ENCODE data around the gene CEL.

CEL gene

DNA sequence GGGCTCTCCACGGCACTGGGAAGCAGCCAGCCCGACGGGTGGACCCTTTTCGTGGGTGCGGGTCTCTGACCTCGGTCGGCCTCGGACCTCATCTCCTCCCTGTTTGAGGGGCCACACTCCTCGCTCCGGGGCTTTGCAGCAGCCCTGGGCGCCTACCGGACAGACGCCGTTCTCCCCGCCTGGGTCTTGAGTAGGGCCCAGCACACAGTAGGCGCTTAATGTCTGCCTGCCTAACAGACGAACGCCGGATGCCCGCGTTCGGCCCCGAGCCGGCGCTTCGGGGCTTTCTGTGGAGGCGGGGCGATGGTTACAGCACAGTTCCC is 31.8 kb upstream of the CEL start:
- no peak for DNase-seq (ENCODE audit: low read depth)
- H3K4me3 ChIP-seq (ENCODE audit: low read depth, low read length), result peak overlapping the region; percentile 99
- TF ChIP-seq MYC (IDR thresholded peaks at IDR 0.05; ENCODE audit: low read depth, low read length), result no peak

DNA sequence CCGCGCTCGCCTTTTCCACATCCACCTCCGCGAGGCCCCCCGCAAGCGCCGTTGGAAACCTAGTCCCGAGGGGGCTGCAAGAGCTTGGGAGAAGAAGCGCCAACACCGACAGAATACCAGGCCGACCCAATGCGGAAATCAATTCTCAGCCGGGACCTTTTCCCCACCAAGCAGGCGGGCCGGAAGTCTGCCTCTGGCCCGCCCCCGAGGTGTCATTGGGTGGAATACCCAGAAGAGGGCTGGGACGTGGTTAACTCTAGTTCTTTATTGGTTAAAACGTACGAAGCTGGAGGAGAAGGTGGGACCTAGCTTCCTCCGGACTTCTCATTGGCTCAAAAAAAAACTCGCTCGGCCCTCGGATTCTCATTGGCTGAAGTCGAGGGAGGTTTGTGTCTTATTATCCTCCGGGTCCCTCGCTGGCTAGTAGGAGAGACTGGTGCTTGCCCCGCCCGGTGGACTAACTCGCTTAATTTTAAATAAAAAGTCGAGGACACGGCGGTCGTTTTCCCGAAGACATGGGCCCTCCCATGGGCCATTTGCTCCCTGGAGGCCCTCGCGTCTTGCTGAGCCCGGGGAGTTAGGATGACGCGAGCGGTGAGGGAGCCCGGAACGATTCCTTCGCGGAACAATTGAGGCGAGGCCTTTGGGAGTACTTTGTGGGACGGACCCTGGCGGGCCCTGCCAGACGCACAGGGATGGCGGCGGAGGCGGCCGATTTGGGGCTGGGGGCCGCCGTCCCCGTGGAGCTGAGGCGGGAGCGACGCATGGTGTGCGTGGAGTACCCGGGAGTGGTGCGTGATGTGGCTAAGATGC is 31.3 kb upstream of the CEL start, which contains the start of gene GTF3C5:
Gene GTF3C5 (plus strand): TSS at position 681 of the 813 bp plus-strand sequence. CDS start 15 bp downstream, at position 696.
- TF ChIP-seq POLR2A (IDR thresholded peaks at IDR 0.05; ENCODE audit: extremely low read depth, insufficient read length) (peak; percentile 78), MYC (IDR thresholded peaks at IDR 0.05; ENCODE audit: low read depth, low read length) (peak; percentile 59; the same call in 1 of the 2 replicates)
- TF ChIP-seq, protein P1, sequence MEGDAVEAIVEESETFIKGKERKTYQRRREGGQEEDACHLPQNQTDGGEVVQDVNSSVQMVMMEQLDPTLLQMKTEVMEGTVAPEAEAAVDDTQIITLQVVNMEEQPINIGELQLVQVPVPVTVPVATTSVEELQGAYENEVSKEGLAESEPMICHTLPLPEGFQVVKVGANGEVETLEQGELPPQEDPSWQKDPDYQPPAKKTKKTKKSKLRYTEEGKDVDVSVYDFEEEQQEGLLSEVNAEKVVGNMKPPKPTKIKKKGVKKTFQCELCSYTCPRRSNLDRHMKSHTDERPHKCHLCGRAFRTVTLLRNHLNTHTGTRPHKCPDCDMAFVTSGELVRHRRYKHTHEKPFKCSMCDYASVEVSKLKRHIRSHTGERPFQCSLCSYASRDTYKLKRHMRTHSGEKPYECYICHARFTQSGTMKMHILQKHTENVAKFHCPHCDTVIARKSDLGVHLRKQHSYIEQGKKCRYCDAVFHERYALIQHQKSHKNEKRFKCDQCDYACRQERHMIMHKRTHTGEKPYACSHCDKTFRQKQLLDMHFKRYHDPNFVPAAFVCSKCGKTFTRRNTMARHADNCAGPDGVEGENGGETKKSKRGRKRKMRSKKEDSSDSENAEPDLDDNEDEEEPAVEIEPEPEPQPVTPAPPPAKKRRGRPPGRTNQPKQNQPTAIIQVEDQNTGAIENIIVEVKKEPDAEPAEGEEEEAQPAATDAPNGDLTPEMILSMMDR (IDR thresholded peaks at IDR 0.05; ENCODE audit: low read depth, low read length), result no peak
- peak; percentile 98 for DNase-seq (ENCODE audit: low read depth)
- peak within 1 kb of the TSS; percentile 99 for H3K4me3 ChIP-seq (ENCODE audit: low read depth, low read length)

DNA sequence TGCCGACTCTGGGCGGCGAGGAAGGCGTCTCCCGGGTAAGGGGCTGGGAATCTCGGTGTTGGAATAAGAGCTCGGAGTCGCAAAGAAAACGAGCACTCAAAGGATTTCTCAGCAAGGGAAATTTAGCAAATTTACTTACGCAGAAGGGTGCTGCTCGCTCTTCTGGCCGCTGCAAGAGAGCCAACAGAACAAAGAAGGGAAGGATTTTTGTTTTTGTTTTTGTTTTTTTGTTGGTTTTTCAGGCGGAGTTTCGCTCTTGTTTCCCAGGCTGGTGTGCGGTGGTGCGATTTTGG is 30.7 kb upstream of the CEL start:
- DNase-seq (ENCODE audit: low read depth), result no peak
- no peak for TF ChIP-seq POLR2A (IDR thresholded peaks at IDR 0.05; ENCODE audit: extremely low read depth, insufficient read length)
- TF ChIP-seq, protein P1 (IDR thresholded peaks at IDR 0.05; ENCODE audit: low read depth, low read length), result no peak
- TF ChIP-seq, protein P2, sequence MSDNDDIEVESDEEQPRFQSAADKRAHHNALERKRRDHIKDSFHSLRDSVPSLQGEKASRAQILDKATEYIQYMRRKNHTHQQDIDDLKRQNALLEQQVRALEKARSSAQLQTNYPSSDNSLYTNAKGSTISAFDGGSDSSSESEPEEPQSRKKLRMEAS (IDR thresholded peaks at IDR 0.05; ENCODE audit: low read depth, low read length), result no peak
- no peak for TF ChIP-seq MYC (IDR thresholded peaks at IDR 0.05; ENCODE audit: low read depth, low read length)
- peak overlapping the region; percentile 99 for H3K4me3 ChIP-seq (ENCODE audit: low read depth, low read length)

DNA sequence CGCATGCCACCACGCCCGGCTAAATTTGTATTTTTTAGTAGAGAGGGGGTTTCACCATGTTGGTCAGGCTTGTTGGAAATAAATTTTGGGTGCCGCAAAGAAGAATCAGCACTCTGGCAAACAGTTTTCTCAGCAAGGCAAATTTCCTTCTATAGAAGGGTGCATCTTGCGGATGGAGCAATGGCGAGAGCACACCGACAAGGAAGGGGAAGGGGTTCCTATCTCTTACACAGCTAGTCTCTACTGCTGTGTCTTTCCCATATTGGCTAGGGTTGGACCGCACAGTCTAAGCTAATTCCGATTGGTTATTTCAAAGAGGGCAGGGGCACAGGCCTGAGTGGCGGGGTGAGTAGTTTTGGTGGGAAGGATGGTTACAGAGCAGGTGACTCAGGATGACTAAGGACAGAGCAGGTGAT is 30.3 kb upstream of the CEL start:
- no peak for TF ChIP-seq MYC (IDR thresholded peaks at IDR 0.05; ENCODE audit: low read depth, low read length)
- no peak for TF ChIP-seq POLR2A (IDR thresholded peaks at IDR 0.05; ENCODE audit: extremely low read depth, insufficient read length)
- TF ChIP-seq, protein P1 (IDR thresholded peaks at IDR 0.05; ENCODE audit: low read depth, low read length), result no peak
- TF ChIP-seq, protein P2 (IDR thresholded peaks at IDR 0.05; ENCODE audit: low read depth, low read length), result no peak
- H3K4me3 ChIP-seq (ENCODE audit: low read depth, low read length), result peak overlapping the region; percentile 99
- DNase-seq (ENCODE audit: low read depth), result no peak

DNA sequence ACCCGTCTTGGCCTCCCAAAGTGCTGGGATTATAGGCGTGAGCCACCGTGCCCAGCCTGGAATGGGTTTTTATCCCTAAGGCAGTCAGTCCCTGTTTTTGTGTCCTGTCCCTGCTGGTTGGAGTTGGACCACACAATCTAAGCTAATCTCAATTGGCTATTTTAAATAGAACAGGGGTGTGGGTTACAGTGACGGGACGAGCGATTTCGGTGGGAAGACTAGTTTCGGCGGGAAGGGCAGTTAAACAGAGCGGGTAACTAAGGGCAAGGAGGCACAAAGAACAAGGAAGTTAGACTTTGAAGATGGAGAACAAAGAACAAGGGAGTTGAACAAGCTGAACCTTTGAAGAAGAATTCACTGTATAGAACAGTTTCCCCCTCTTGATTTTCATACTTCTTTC is 29.6 kb upstream of the CEL start:
- H3K4me3 ChIP-seq (ENCODE audit: low read depth, low read length), result peak overlapping the region; percentile 99
- TF ChIP-seq, protein P2 (IDR thresholded peaks at IDR 0.05; ENCODE audit: low read depth, low read length), result no peak
- TF ChIP-seq, protein P1 (IDR thresholded peaks at IDR 0.05; ENCODE audit: low read depth, low read length), result no peak
- TF ChIP-seq MYC (IDR thresholded peaks at IDR 0.05; ENCODE audit: low read depth, low read length) (no peak), POLR2A (IDR thresholded peaks at IDR 0.05; ENCODE audit: extremely low read depth, insufficient read length) (no peak)
- no peak for DNase-seq (ENCODE audit: low read depth)

DNA sequence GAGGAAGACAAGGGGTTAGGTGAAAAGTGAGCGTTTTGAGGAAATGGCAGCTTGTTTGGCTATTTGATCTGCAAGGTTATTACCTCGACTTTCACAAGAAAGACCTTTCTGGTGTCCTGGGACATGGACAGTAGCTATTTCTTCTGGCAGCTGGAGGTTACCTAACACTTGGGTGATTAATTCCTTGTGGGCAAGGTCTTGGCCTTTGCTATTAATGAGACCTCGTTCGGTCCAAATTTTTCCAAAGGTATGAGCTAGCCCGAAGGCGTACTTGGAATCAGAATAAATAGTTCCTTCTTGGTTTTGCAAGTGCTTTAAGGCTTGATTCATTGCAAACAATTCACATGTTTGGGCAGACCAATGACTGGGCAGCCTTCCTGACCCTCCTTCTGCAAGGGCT is 26.1 kb upstream of the CEL start:
- H3K4me3 ChIP-seq (ENCODE audit: low read depth, low read length), result no peak overlapping the region
- TF ChIP-seq, protein P2 (IDR thresholded peaks at IDR 0.05; ENCODE audit: low read depth, low read length), result no peak
- TF ChIP-seq POLR2A (IDR thresholded peaks at IDR 0.05; ENCODE audit: extremely low read depth, insufficient read length) (no peak), MYC (IDR thresholded peaks at IDR 0.05; ENCODE audit: low read depth, low read length) (no peak)
- TF ChIP-seq, protein P1 (IDR thresholded peaks at IDR 0.05; ENCODE audit: low read depth, low read length), result no peak
- no peak for DNase-seq (ENCODE audit: low read depth)
